Osteocyte (in vitro differentiated cells): ENCODE data around the gene TM2D1. TPM values are rescaled to one million over a fixed set of nuclear protein-coding genes. Genes with fewer than 3 reads are reported as not detected.
A peak's percentile ranks its signal among the peaks of the same experiment; 100 is the strongest.

Source experiments
- DNase-seq: peaks from one replicate; pipeline ENCODE4 v3.0.0; 2021; ENCODE audit warnings: mixed read lengths; ENCODE audit not compliant: unreplicated experiment; ENCODE audit errors: extremely low spot score
- H3K27ac Mint-ChIP-seq: one replicate; pipeline ENCODE4 v1.8.0; 2021; ENCODE audit warnings: mild to moderate bottlenecking, mixed read lengths; ENCODE audit not compliant: unreplicated experiment
- H3K27me3 Mint-ChIP-seq: one replicate; pipeline ENCODE4 v1.8.0; 2021; ENCODE audit warnings: mixed read lengths; ENCODE audit not compliant: unreplicated experiment
- H3K36me3 Mint-ChIP-seq: one replicate; pipeline ENCODE4 v1.8.0; 2021; ENCODE audit warnings: mixed read lengths; ENCODE audit not compliant: unreplicated experiment
- H3K4me1 Mint-ChIP-seq: one replicate; pipeline ENCODE4 v1.8.0; 2021; ENCODE audit warnings: mixed read lengths; ENCODE audit not compliant: unreplicated experiment
- H3K4me3 Mint-ChIP-seq: one replicate; pipeline ENCODE4 v1.8.0; 2021; ENCODE audit warnings: mild to moderate bottlenecking, moderate library complexity, mixed read lengths; ENCODE audit not compliant: unreplicated experiment
- H3K9me3 Mint-ChIP-seq: one replicate; pipeline ENCODE4 v1.8.0; 2021; ENCODE audit warnings: mixed read lengths; ENCODE audit not compliant: unreplicated experiment
- total RNA-seq: library from RNA; stranded (reverse); gene quantifications from 2 replicates; pipeline ENCODE4 v1.2.1, GENCODE V29; 2021
- TF ChIP-seq, protein P1 (sequence below): fragments of 200-600 bp; sonication (generic); IDR thresholded peaks from 2 replicates; pipeline ENCODE4 v1.5.0; 2021; ENCODE audit warnings: antibody characterized with exemption, mild to moderate bottlenecking, moderate library complexity

Gene TM2D1
- total RNA-seq, 1 donor from 2014 or later: 56.9 TPM

GRCh38 chr1:61654067-61654466, 70.9 kb downstream of the TM2D1 start:
- no peaks in the 10 kb centered on the region for H3K9me3 Mint-ChIP-seq
- H3K36me3 Mint-ChIP-seq: no peaks in the 10 kb centered on the region
- no peak overlapping the region for H3K27ac Mint-ChIP-seq
- H3K4me3 Mint-ChIP-seq: no peak overlapping the region
- peak; percentile 85 for DNase-seq
- TF ChIP-seq, protein P1, sequence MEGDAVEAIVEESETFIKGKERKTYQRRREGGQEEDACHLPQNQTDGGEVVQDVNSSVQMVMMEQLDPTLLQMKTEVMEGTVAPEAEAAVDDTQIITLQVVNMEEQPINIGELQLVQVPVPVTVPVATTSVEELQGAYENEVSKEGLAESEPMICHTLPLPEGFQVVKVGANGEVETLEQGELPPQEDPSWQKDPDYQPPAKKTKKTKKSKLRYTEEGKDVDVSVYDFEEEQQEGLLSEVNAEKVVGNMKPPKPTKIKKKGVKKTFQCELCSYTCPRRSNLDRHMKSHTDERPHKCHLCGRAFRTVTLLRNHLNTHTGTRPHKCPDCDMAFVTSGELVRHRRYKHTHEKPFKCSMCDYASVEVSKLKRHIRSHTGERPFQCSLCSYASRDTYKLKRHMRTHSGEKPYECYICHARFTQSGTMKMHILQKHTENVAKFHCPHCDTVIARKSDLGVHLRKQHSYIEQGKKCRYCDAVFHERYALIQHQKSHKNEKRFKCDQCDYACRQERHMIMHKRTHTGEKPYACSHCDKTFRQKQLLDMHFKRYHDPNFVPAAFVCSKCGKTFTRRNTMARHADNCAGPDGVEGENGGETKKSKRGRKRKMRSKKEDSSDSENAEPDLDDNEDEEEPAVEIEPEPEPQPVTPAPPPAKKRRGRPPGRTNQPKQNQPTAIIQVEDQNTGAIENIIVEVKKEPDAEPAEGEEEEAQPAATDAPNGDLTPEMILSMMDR: no peak
- no peaks in the 10 kb centered on the region for H3K27me3 Mint-ChIP-seq
- H3K4me1 Mint-ChIP-seq: no peaks in the 10 kb centered on the region

GRCh38 chr1:61648983-61649742, 75.8 kb downstream of the TM2D1 start:
- H3K36me3 Mint-ChIP-seq: no peaks in the 10 kb centered on the region

GRCh38 chr1:61647142-61647541, 77.8 kb downstream of the TM2D1 start:
- peaks cover 6% of the 10 kb centered on the region for H3K4me1 Mint-ChIP-seq
- TF ChIP-seq, protein P1: no peak
- H3K36me3 Mint-ChIP-seq: no peaks in the 10 kb centered on the region
- no peak overlapping the region for H3K27ac Mint-ChIP-seq
- H3K4me3 Mint-ChIP-seq: no peak overlapping the region
- no peaks in the 10 kb centered on the region for H3K27me3 Mint-ChIP-seq
- DNase-seq: no peak
- no peaks in the 10 kb centered on the region for H3K9me3 Mint-ChIP-seq

More at GRCh38 chr1:61648983-61649742, 75.8 kb downstream of the TM2D1 start:
- Mint-ChIP-seq H3K27ac (no peak overlapping the region), H3K27me3 (no peaks in the 10 kb centered on the region), H3K9me3 (no peaks in the 10 kb centered on the region), H3K4me3 (no peak overlapping the region), H3K4me1 (peaks cover 6% of the 10 kb centered on the region)
- TF ChIP-seq, protein P1: no peak
- no peak for DNase-seq

DNA sequence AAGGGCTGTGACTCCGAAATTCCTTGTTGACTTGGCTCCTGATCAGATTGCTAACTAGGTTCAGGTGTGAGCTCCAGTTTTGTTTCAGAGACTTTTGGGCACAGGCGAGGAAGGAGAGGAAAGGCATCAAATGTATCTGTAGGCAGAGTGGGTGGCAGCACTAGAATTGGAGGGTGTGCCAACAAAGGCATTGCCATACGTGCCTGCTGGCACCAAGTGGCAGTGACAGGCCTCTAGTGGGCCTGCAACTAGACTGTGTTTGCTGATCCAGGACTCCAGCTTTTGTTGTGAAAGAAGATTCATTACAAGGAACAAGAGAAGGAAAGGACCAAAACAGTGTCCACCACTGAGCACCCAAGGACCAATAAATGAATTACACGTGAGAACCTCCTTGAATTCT, 79.5 kb downstream of the TM2D1 start:
- Mint-ChIP-seq H3K36me3 (no peaks in the 10 kb centered on the region), H3K27me3 (no peaks in the 10 kb centered on the region), H3K4me1 (peaks cover 13% of the 10 kb centered on the region), H3K9me3 (no peaks in the 10 kb centered on the region), H3K27ac (no peak overlapping the region), H3K4me3 (no peak overlapping the region)
- DNase-seq: no peak
- TF ChIP-seq, protein P1: no peak

- no peak overlapping the region for H3K4me3 Mint-ChIP-seq
- no peak overlapping the region for H3K27ac Mint-ChIP-seq
- DNase-seq: no peak
- peaks cover 13% of the 10 kb centered on the region for H3K4me1 Mint-ChIP-seq
- H3K27me3 Mint-ChIP-seq: no peaks in the 10 kb centered on the region
- H3K36me3 Mint-ChIP-seq: no peaks in the 10 kb centered on the region
- TF ChIP-seq, protein P1: no peak
- H3K9me3 Mint-ChIP-seq: no peaks in the 10 kb centered on the region
Observed at GRCh38 chr1:61644303-61644702, 80.6 kb downstream of the TM2D1 start.
